ENCODE data around the gene MLANA.

The MLANA gene

DNA sequence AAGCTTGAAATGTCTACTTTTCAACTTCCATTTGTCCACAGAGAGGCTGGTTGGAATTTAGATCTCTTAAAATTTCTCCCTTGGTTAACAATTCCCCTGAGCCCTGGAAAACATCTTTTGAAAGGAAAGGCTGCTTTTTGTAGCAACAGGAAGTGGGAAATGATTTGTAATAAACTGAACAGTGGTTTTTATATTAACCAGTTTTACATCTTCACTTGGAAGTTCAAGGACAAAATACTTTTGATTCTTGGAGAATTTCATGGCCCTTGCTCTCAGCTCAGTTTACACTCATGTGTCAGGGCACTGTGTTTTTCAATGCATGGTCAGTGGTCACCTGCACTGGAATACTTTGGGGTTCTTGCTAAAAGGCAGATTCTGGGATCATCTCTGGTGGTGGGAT lies 9.9 kb downstream of the MLANA start:
- Mint-ChIP-seq H3K4me1 (no peaks in the 10 kb centered on the region), H3K9me3 (no peaks in the 10 kb centered on the region), H3K36me3 (peaks cover 13 to 38% of the 10 kb centered on the region in 2 donors), H3K4me3 (no peak overlapping the region), H3K27ac (no peak overlapping the region), H3K27me3 (no peaks in the 10 kb centered on the region)
- ATAC-seq (replicated peaks) = no peak
- DNase-seq = no peak

DNA sequence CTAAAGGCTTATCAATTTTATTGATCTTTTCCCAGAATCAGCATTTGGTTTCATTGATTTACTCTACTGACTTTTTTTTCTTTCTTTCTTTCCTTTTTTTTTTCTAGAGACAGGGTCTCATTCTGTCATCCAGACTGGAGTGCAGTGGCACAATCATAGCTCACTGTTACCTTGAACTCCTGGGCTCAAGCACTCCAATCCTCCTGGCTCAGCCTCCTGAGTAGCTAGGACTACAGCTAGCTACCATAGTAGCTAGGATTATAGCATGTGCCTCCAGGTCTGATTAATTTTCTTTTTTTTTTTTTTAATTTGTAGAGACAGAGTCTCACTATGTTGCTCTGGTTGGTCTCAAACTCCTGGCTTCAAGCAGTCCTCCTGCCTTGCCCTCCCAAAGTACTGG lies 11.7 kb downstream of the MLANA start:
- Mint-ChIP-seq H3K4me3 (no peak overlapping the region), H3K27ac (no peak overlapping the region), H3K27me3 (no peaks in the 10 kb centered on the region), H3K9me3 (no peaks in the 10 kb centered on the region), H3K4me1 (no peaks in the 10 kb centered on the region), H3K36me3 (peaks cover 13 to 37% of the 10 kb centered on the region in 2 donors)
- DNase-seq = no peak
- ATAC-seq (replicated peaks) = no peak

DNA sequence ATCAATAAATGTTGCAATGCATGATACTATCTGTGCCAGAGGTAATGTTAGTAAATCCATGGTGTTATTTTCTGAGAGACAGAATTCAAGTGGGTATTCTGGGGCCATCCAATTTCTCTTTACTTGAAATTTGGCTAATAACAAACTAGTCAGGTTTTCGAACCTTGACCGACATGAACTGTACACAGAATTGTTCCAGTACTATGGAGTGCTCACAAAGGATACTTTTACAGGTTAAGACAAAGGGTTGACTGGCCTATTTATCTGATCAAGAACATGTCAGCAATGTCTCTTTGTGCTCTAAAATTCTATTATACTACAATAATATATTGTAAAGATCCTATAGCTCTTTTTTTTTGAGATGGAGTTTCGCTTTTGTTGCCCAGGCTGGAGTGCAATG lies 18.2 kb downstream of the MLANA start:
- Mint-ChIP-seq H3K4me3 (no peak overlapping the region), H3K27me3 (no peaks in the 10 kb centered on the region), H3K36me3 (peaks cover 14 to 33% of the 10 kb centered on the region in 2 donors), H3K4me1 (no peaks in the 10 kb centered on the region), H3K27ac (no peak overlapping the region), H3K9me3 (no peaks in the 10 kb centered on the region)
- DNase-seq (no peak), ATAC-seq (replicated peaks) (no peak)

GRCh38 chr9:5909976-5910375 lies 19.3 kb downstream of the MLANA start:
- H3K27ac Mint-ChIP-seq = no peak overlapping the region
- peaks cover 10 to 25% of the 10 kb centered on the region in 2 donors for H3K36me3 Mint-ChIP-seq

DNA sequence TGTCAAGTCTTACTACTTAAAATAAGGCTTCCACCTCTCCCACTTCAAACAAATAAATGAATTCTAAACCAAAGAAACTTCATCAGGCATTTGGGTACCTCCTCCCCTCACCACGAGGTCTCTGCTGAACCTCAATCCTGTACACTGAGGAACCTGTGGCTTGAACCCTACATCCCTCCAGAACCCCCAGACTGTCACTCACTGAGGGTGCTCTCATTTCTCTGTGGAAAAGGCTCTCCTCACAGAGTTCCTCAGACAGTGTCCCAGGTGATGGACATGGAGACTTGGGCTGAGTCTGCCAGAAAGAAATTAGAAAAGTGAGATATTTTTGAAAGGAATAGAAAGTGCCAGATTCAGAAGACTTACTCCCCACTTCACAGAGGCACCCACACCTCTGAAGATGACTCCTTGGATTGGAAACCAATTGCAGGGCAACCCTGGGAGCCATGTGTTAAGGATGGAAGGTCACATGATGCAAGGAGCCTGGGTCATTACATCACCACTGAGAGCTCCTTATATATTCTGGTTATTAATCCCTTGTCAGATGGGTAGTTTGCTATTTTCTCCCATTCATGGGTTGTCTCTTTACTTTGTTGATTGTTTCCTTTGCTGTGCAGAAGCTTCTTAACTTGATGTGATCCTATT lies 19.8 kb downstream of the MLANA start:
- Mint-ChIP-seq H3K4me3 (no peak overlapping the region), H3K4me1 (no peaks in the 10 kb centered on the region), H3K27ac (no peak overlapping the region), H3K27me3 (no peaks in the 10 kb centered on the region), H3K9me3 (no peaks in the 10 kb centered on the region), H3K36me3 (peaks cover 8 to 20% of the 10 kb centered on the region in 2 donors)
- DNase-seq (no peak), ATAC-seq (replicated peaks) (no peak)

More at GRCh38 chr9:5909976-5910375, 19.3 kb downstream of the MLANA start:
- H3K27me3 Mint-ChIP-seq = no peaks in the 10 kb centered on the region
- no peak for ATAC-seq (replicated peaks)
- H3K4me1 Mint-ChIP-seq = no peaks in the 10 kb centered on the region
- DNase-seq = no peak
- H3K4me3 Mint-ChIP-seq = no peak overlapping the region
- no peaks in the 10 kb centered on the region for H3K9me3 Mint-ChIP-seq

DNA sequence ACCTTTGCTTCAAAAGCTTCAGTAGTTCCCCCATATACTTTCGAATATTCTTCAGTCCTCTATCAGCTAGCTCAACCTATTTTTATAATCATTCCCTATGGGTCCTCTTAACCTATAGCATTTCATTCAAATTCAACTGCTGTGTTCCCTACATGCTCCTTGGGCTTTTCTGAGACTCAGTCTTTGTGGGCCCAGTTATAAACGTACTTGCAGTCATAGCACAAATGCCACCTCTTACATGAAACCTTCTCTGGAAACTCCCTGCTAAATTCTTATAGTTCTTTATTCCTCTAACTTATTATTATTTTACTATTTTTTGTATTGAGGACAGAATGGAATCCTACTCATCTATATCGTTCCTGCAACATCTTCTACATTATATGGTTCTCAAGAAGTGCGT lies 24.7 kb downstream of the MLANA start:
- Mint-ChIP-seq H3K4me1 (no peaks in the 10 kb centered on the region), H3K4me3 (no peak overlapping the region), H3K36me3 (peaks cover 19 to 21% of the 10 kb centered on the region in 2 donors), H3K27me3 (no peaks in the 10 kb centered on the region), H3K27ac (no peak overlapping the region), H3K9me3 (no peaks in the 10 kb centered on the region)
- DNase-seq (no peak), ATAC-seq (replicated peaks) (no peak)

DNA sequence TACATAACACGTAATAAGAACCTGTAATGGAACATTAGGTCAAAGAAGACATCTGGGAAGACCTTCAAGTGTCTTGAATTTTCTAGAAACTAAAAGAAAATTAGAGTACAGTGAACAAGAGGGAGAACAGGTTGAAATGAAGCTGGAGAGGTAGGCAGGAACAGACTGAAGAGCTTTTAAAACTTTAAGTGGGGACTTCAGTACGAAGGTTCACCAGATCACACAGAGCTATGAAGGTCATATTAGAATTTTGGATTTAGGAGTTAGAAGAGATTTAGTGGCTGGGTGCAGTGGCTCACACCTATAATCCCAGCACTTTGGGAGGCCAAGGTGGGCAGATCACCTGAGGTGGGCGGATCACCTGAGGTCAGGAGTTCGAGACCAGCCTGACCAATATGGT lies 26.6 kb downstream of the MLANA start:
- H3K9me3 Mint-ChIP-seq = no peaks in the 10 kb centered on the region
- H3K27me3 Mint-ChIP-seq = no peaks in the 10 kb centered on the region
- no peak for ATAC-seq (replicated peaks)
- H3K4me3 Mint-ChIP-seq = no peak overlapping the region
- peaks cover 29 to 35% of the 10 kb centered on the region in 2 donors for H3K36me3 Mint-ChIP-seq
- no peak for DNase-seq
- no peaks in the 10 kb centered on the region for H3K4me1 Mint-ChIP-seq
- no peak overlapping the region for H3K27ac Mint-ChIP-seq

DNA sequence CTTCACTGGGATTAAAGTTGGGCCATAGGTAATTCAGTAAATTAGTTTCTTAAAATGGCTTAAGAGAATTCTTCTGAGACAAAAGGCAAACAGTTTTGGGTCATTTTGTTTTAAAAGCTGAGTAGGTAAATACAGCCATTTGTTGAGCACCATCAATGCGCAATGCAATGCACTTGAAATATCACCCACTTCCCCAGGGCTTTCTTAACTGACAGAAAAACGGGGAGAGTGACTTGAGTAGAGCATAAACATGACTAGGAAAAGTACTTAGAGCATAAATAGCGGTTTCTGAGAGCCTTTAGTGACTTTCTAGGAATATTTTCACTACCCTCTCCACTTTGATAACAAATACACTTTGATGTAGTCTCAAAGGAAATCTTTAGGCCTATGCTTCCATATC lies 27.2 kb downstream of the MLANA start:
- Mint-ChIP-seq H3K4me1 (no peaks in the 10 kb centered on the region), H3K4me3 (no peak overlapping the region), H3K9me3 (no peaks in the 10 kb centered on the region), H3K27ac (no peak overlapping the region), H3K27me3 (no peaks in the 10 kb centered on the region), H3K36me3 (peaks cover 34 to 41% of the 10 kb centered on the region in 2 donors)
- DNase-seq (no peak), ATAC-seq (replicated peaks) (no peak)

GRCh38 chr9:5918460-5918859 lies 27.8 kb downstream of the MLANA start:
- no peaks in the 10 kb centered on the region for H3K9me3 Mint-ChIP-seq
- no peak overlapping the region for H3K4me3 Mint-ChIP-seq
- no peaks in the 10 kb centered on the region for H3K4me1 Mint-ChIP-seq
- ATAC-seq (replicated peaks) (no peak), DNase-seq (no peak)
- no peak overlapping the region for H3K27ac Mint-ChIP-seq
- H3K27me3 Mint-ChIP-seq = no peaks in the 10 kb centered on the region
- peaks cover 34 to 44% of the 10 kb centered on the region in 2 donors for H3K36me3 Mint-ChIP-seq

GRCh38 chr9:5920860-5921328 lies 30.2 kb downstream of the MLANA start:
- H3K4me3 Mint-ChIP-seq = no peak overlapping the region
- H3K9me3 Mint-ChIP-seq = no peaks in the 10 kb centered on the region
- DNase-seq (no peak), ATAC-seq (replicated peaks) (no peak)
- peaks cover 34 to 44% of the 10 kb centered on the region in 2 donors for H3K36me3 Mint-ChIP-seq
- H3K27ac Mint-ChIP-seq = no peak overlapping the region
- no peaks in the 10 kb centered on the region for H3K27me3 Mint-ChIP-seq
- H3K4me1 Mint-ChIP-seq = no peaks in the 10 kb centered on the region

- H3K27ac Mint-ChIP-seq = no peak overlapping the region
- no peak for ATAC-seq (replicated peaks)
- H3K4me1 Mint-ChIP-seq = no peaks in the 10 kb centered on the region
- no peak for DNase-seq
- peaks cover 33 to 42% of the 10 kb centered on the region in 2 donors for H3K36me3 Mint-ChIP-seq
- H3K4me3 Mint-ChIP-seq = no peak overlapping the region
- H3K9me3 Mint-ChIP-seq = no peaks in the 10 kb centered on the region
- no peaks in the 10 kb centered on the region for H3K27me3 Mint-ChIP-seq
Measured at GRCh38 chr9:5922192-5922591, 31.5 kb downstream of the MLANA start.

DNA sequence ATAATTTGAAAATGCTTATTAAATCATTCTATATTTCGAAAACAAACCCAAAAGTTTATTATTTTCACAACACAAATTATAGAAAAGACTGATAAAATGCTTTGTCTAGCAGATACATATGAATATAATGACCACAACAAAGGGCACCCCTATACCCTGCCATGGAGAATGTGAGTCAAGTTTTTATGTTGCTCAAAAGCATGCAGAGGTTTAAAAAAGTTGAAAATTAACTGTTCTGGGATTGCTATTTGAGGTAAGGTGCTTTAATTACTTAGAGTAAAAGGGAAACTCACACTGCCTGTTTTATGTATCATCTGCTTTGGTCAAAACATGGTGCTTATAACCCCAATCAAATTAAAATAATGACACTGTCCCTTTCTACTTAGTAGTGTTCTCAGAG lies 41.0 kb downstream of the MLANA start:
- H3K36me3 Mint-ChIP-seq = peaks cover 1 to 4% of the 10 kb centered on the region in 2 donors
- H3K4me3 Mint-ChIP-seq = no peak overlapping the region
- no peaks in the 10 kb centered on the region for H3K4me1 Mint-ChIP-seq
- no peak overlapping the region for H3K27ac Mint-ChIP-seq
- ATAC-seq (replicated peaks) (no peak), DNase-seq (no peak)
- H3K9me3 Mint-ChIP-seq = no peaks in the 10 kb centered on the region
- H3K27me3 Mint-ChIP-seq = no peaks in the 10 kb centered on the region

GRCh38 chr9:5938449-5938848 lies 47.8 kb downstream of the MLANA start:
- DNase-seq (no peak), ATAC-seq (replicated peaks) (no peak)
- Mint-ChIP-seq H3K27me3 (no peaks in the 10 kb centered on the region), H3K4me3 (no peak overlapping the region), H3K27ac (no peak overlapping the region), H3K9me3 (no peaks in the 10 kb centered on the region), H3K36me3 (peaks cover 0 to 7% of the 10 kb centered on the region in 2 donors), H3K4me1 (no peaks in the 10 kb centered on the region)

GRCh38 chr9:5939530-5939929 lies 48.8 kb downstream of the MLANA start:
- H3K27me3 Mint-ChIP-seq = no peaks in the 10 kb centered on the region
- ATAC-seq (replicated peaks) = no peak
- H3K9me3 Mint-ChIP-seq = no peaks in the 10 kb centered on the region

DNA sequence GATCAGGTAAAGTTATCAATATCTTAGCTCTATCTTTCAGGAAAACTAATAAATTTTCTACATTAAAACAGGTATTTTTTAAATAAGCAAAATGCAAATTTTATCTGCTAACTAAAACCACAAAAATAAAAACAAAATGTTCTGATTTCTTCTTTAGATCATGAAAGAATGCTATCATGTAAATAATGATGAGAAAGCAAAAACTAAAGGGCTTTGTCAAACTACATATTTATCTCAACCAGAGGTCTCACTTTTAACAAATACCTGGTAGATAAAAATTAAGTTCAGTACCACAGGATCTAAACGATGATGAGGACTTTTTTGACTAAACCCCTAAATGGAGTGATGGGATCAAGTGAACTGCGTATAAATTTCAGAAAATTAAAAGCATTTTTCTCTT lies 50.5 kb downstream of the MLANA start:
- ATAC-seq (replicated peaks) (no peak), DNase-seq (no peak)
- H3K36me3 Mint-ChIP-seq = peaks cover 0 to 4% of the 10 kb centered on the region in 2 donors
- H3K27ac Mint-ChIP-seq = no peak overlapping the region
- no peaks in the 10 kb centered on the region for H3K4me1 Mint-ChIP-seq
- H3K4me3 Mint-ChIP-seq = no peak overlapping the region
- no peaks in the 10 kb centered on the region for H3K27me3 Mint-ChIP-seq
- no peaks in the 10 kb centered on the region for H3K9me3 Mint-ChIP-seq

More at GRCh38 chr9:5939530-5939929, 48.8 kb downstream of the MLANA start:
- no peak for DNase-seq
- Mint-ChIP-seq H3K27ac (no peak overlapping the region), H3K4me3 (no peak overlapping the region), H3K36me3 (peaks cover 0 to 4% of the 10 kb centered on the region in 2 donors), H3K4me1 (no peaks in the 10 kb centered on the region)
